HCT116 (cell line): Measurements from ENCODE around the gene UQCC5.

ENCODE experiments used
- EZH2phosphoT487 ChIP-seq: fragments of 200-600 bp; IDR thresholded peaks from 2 replicates; pipeline ENCODE4 v1.6.1; 2018; ENCODE audit warnings: antibody characterized with exemption, borderline replicate concordance
- POLR2AphosphoS5 ChIP-seq: IDR thresholded peaks from 2 replicates; pipeline ENCODE4 v1.6.1; 2011; ENCODE audit warnings: mild to moderate bottlenecking, low read depth, low read length, moderate library complexity
- TCF7L2 ChIP-seq: IDR thresholded peaks from 2 replicates; pipeline ENCODE4 v1.7.0; 2011; ENCODE audit warnings: borderline replicate concordance, inconsistent platforms; ENCODE audit not compliant: insufficient read depth, insufficient read length; ENCODE audit errors: extremely low read depth
- ZNF274 ChIP-seq: fragments of 200-500 bp; sonication (Bioruptor generic); IDR thresholded peaks from 2 replicates; pipeline ENCODE4 v1.6.1; 2014; ENCODE audit warnings: mild to moderate bottlenecking, low read depth, low read length, inconsistent platforms
- TF ChIP-seq, protein P1 (sequence below), 3 experiments: fragments of 200-600 bp in 1 of 3; sonication (generic) in 1 of 3; IDR thresholded peaks in 2 of 3; conservative IDR thresholded peaks in 1 of 3; 2 replicates each; pipeline ENCODE4 v1.5.1; 2012 to 2017; ENCODE audit warnings: low read depth in 2 of 3, low read length in 2 of 3, antibody characterized with exemption in 1 of 3, borderline replicate concordance in 1 of 3, control low read depth in 1 of 3, mild to moderate bottlenecking in 1 of 3, mixed read lengths in 1 of 3, mixed run types in 1 of 3, moderate library complexity in 1 of 3; ENCODE audit not compliant: insufficient read depth in 1 of 3
- TF ChIP-seq, protein P2 (sequence below): IDR thresholded peaks from 2 replicates; pipeline ENCODE4 v1.6.1; 2012

DNA sequence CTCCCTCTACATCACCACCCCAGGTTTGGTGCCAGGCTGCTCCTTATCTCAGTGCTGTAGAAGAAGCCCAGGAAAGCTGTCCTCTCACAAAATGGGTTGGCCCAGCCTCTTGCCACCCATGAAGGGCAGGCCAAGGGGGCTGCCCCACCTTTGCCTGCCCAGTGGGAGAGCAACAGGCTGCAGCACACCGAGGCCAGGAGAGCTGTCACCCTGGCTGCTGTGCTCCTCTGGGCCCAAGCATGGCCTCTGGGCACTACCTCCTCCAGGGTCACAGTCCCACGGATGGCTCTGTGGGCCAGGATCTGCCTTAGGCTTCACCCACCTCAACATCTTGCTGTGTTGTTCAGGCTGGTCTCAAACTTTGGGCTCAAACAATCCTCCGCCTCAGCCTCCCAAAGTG, 47.7 kb upstream of the UQCC5 start:
- TF ChIP-seq ZNF274 (no peak), TCF7L2 (no peak), POLR2AphosphoS5 (no peak), EZH2phosphoT487 (no peak)
- TF ChIP-seq, protein P1, sequence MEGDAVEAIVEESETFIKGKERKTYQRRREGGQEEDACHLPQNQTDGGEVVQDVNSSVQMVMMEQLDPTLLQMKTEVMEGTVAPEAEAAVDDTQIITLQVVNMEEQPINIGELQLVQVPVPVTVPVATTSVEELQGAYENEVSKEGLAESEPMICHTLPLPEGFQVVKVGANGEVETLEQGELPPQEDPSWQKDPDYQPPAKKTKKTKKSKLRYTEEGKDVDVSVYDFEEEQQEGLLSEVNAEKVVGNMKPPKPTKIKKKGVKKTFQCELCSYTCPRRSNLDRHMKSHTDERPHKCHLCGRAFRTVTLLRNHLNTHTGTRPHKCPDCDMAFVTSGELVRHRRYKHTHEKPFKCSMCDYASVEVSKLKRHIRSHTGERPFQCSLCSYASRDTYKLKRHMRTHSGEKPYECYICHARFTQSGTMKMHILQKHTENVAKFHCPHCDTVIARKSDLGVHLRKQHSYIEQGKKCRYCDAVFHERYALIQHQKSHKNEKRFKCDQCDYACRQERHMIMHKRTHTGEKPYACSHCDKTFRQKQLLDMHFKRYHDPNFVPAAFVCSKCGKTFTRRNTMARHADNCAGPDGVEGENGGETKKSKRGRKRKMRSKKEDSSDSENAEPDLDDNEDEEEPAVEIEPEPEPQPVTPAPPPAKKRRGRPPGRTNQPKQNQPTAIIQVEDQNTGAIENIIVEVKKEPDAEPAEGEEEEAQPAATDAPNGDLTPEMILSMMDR (IDR thresholded peaks at IDR 0.05 in 2 of 3, conservative IDR thresholded peaks at IDR 0.05 in 1 of 3; ENCODE audit: borderline replicate concordance in 1 of 3, insufficient read depth in 1 of 3, low read depth in 2 of 3, low read length in 2 of 3) = no peak
- TF ChIP-seq, protein P2, sequence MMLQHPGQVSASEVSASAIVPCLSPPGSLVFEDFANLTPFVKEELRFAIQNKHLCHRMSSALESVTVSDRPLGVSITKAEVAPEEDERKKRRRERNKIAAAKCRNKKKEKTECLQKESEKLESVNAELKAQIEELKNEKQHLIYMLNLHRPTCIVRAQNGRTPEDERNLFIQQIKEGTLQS = no peak
